A549 (cell line): ENCODE data around the gene NXPH2. TPM values are rescaled to one million over a fixed set of nuclear protein-coding genes. Genes with fewer than 3 reads are reported as not detected.

ENCODE experiments used
- ATAC-seq, 2 experiments: fragments of 200-7000 bp in 1 of 2; fragments of >200 bp in 1 of 2; cut with Nextera tagmentation in 1 of 2; cut with Tn5 transposase in 1 of 2; 3 replicates each; pipeline versions ENCODE4 v1.8.0 to v1.9.1; 2018 to 2020; ENCODE audit warnings: mild to moderate bottlenecking in 1 of 2, moderate library complexity in 1 of 2
- CTCF ChIA-PET: fragments of 300-600 bp; sonication (Branson Sonifier 250); formaldehyde crosslinking; extraction: SDS; loops from one replicate; lab custom pipeline; 2021; ENCODE audit warnings: antibody characterized with exemption, inconsistent platforms; lab: Yijun Ruan, JAX
- POLR2A ChIA-PET: fragments of 350-600 bp; formaldehyde crosslinking; extraction: SDS; loops from one replicate; lab custom pipeline; 2021; ENCODE audit warnings: antibody characterized with exemption, inconsistent platforms; lab: Yijun Ruan, JAX
- DNase-seq, 2 experiments: peaks; one replicate each; pipeline versions ENCODE4 v3.0.0 to v3.0.0-alpha.2; 2011 to 2016; ENCODE audit warnings: low read depth in 1 of 2, low spot score in 1 of 2
- FAIRE-seq: peaks from 2 replicates; lab custom pipeline; 2011; peaks lifted over from hg19 to GRCh38; lab: Jason Lieb, UNC
- H3K27ac ChIP-seq, 2 experiments: fragments of >200 bp; sonication (Bioruptor Twin); formaldehyde crosslinking; 3 replicates each; pipeline ENCODE4 v1.5.1; 2016 to 2017
- H3K4me1 ChIP-seq: fragments of >200 bp; sonication (Bioruptor Twin); formaldehyde crosslinking; 3 replicates; pipeline ENCODE4 v1.6.1; 2016
- H3K4me2 ChIP-seq: fragments of >200 bp; sonication (Bioruptor Twin); formaldehyde crosslinking; 3 replicates; pipeline ENCODE4 v1.6.1; 2016
- H3K4me3 ChIP-seq: fragments of >200 bp; sonication (Bioruptor Twin); formaldehyde crosslinking; 3 replicates; pipeline ENCODE4 v1.5.1; 2016
- H3K9me3 ChIP-seq: fragments of >200 bp; sonication (Bioruptor Twin); formaldehyde crosslinking; 3 replicates; pipeline ENCODE4 v1.6.1; 2016
- CHD4 ChIP-seq: fragments of 200-600 bp; sonication (generic); IDR thresholded peaks from 2 replicates; pipeline ENCODE4 v1.6.1; 2016; ENCODE audit warnings: antibody characterized with exemption, mild to moderate bottlenecking, borderline replicate concordance
- EHMT2 ChIP-seq: fragments of 200-600 bp; sonication (generic); IDR thresholded peaks from 2 replicates; pipeline ENCODE4 v1.6.1; 2016; ENCODE audit warnings: antibody characterized with exemption, low read depth, mild to moderate bottlenecking, moderate library complexity
- ESRRA ChIP-seq: fragments of 150-350 bp; IDR thresholded peaks from 2 replicates; pipeline ENCODE4 v1.6.1; 2014; ENCODE audit warnings: mild to moderate bottlenecking, low read length, borderline replicate concordance
- FOSB ChIP-seq: fragments of 250-450 bp; sonication (Bioruptor Pico); IDR thresholded peaks from 2 replicates; pipeline ENCODE4 v1.5.0; 2020; ENCODE audit warnings: mild to moderate bottlenecking, moderate library complexity
- FOSL2 ChIP-seq, 2 experiments: fragments of 450-650 bp in 1 of 2; fragments of >200 bp in 1 of 2; sonication (Bioruptor Twin) in 1 of 2; formaldehyde crosslinking; IDR thresholded peaks; 2 replicates each; pipeline versions ENCODE4 v1.5.0 to v1.6.1; 2016 to 2020; ENCODE audit warnings: mild to moderate bottlenecking in 1 of 2, moderate library complexity in 1 of 2
- HDAC2 ChIP-seq: fragments of 200-600 bp; sonication (generic); IDR thresholded peaks from 2 replicates; pipeline ENCODE4 v1.6.1; 2016
- HOXB5 ChIP-seq: fragments of 250-450 bp; sonication (Bioruptor Pico); IDR thresholded peaks from 2 replicates; pipeline ENCODE4 v1.5.0; 2020; ENCODE audit warnings: mild to moderate bottlenecking, moderate library complexity
- KDM1A ChIP-seq: fragments of 200-600 bp; sonication (generic); IDR thresholded peaks from 2 replicates; pipeline ENCODE4 v1.6.1; 2016; ENCODE audit warnings: low read depth, mild to moderate bottlenecking
- MAFK ChIP-seq: fragments of 450-650 bp; IDR thresholded peaks from 2 replicates; pipeline ENCODE4 v1.6.1; 2014; ENCODE audit not compliant: partially characterized antibody
- NFE2L2 ChIP-seq: fragments of 150-350 bp; conservative IDR thresholded peaks from 2 replicates; pipeline ENCODE4 v1.6.1; 2014; ENCODE audit warnings: low read length
- NPAS2 ChIP-seq: fragments of 250-450 bp; sonication (Bioruptor Pico); IDR thresholded peaks from 2 replicates; pipeline ENCODE4 v1.8.0; 2022; ENCODE audit warnings: mild to moderate bottlenecking, moderate library complexity, borderline replicate concordance
- NR3C1 ChIP-seq: fragments of >200 bp; sonication (Bioruptor Twin); formaldehyde crosslinking; IDR thresholded peaks from 3 replicates; pipeline ENCODE4 v1.6.1; 2017
- RCOR1 ChIP-seq: fragments of 150-350 bp; IDR thresholded peaks from 2 replicates; pipeline ENCODE4 v1.6.1; 2014; ENCODE audit warnings: antibody characterized with exemption, low read length, low read depth
- RNF2 ChIP-seq: fragments of 200-600 bp; sonication (generic); IDR thresholded peaks from 2 replicates; pipeline ENCODE4 v1.6.1; 2016; ENCODE audit warnings: low read depth, mild to moderate bottlenecking, antibody characterized with exemption, moderate library complexity, borderline replicate concordance
- SMC3 ChIP-seq: fragments of >200 bp; sonication (Bioruptor Twin); formaldehyde crosslinking; IDR thresholded peaks from 3 replicates; pipeline ENCODE4 v1.6.1; 2018; ENCODE audit warnings: inconsistent platforms
- TFCP2L1 ChIP-seq: fragments of 250-450 bp; sonication (Bioruptor Pico); IDR thresholded peaks from 2 replicates; pipeline ENCODE4 v1.5.0; 2021; ENCODE audit warnings: mild to moderate bottlenecking
- ZC3H11A ChIP-seq: fragments of 450-650 bp; IDR thresholded peaks from 2 replicates; pipeline ENCODE4 v1.6.1; 2014; ENCODE audit warnings: antibody characterized with exemption, mild to moderate bottlenecking
- ZNF302 ChIP-seq: fragments of 250-450 bp; sonication (Bioruptor Pico); IDR thresholded peaks from 2 replicates; pipeline ENCODE4 v1.9.0; 2021; ENCODE audit warnings: inconsistent platforms, mild to moderate bottlenecking, moderate library complexity
- ZSCAN20 ChIP-seq: fragments of 250-450 bp; sonication (Bioruptor Pico); IDR thresholded peaks from 2 replicates; pipeline ENCODE4 v1.8.0; 2022; ENCODE audit warnings: mild to moderate bottlenecking, moderate library complexity
- WGBS: methylation state at CpG from one replicate; pipeline ENCODE4 v1.1.6; 2017; ENCODE audit errors: missing lambda C conversion rate; 5-methylcytosine and 5-hydroxymethylcytosine counted together
- polyA plus RNA-seq, 4 experiments: library from polyadenylated mRNA; depleted of rRNA in 3 of 4; stranded (reverse); fragments of >200 nt; fragmentation: RNase III in 1 of 4; extraction: RNeasy Plus Mini Kit Qiagen cat#74134 plus additional on column Dnase treatment in 1 of 4; gene quantifications; 2 replicates in 3 of 4; 3 replicates in 1 of 4; pipeline ENCODE4 v1.2.3, GENCODE V29; 2011 to 2017
- TF ChIP-seq, protein P1 (sequence below): fragments of >200 bp; sonication (Bioruptor Twin); formaldehyde crosslinking; IDR thresholded peaks from 3 replicates; pipeline ENCODE4 v1.5.1; 2016
- TF ChIP-seq, protein P2 (sequence below): fragments of >200 bp; sonication (Bioruptor Twin); formaldehyde crosslinking; IDR thresholded peaks from 2 replicates; pipeline ENCODE4 v1.6.1; 2016
- TF ChIP-seq, protein P3 (sequence below): fragments of 150-350 bp; IDR thresholded peaks from 2 replicates; pipeline ENCODE4 v1.6.1; 2014; ENCODE audit warnings: low read depth, mild to moderate bottlenecking, low read length

The NXPH2 gene
- polyA plus RNA-seq, 2 of the 4 experiments (the other 2 are of a cell fraction) = not detected

DNA sequence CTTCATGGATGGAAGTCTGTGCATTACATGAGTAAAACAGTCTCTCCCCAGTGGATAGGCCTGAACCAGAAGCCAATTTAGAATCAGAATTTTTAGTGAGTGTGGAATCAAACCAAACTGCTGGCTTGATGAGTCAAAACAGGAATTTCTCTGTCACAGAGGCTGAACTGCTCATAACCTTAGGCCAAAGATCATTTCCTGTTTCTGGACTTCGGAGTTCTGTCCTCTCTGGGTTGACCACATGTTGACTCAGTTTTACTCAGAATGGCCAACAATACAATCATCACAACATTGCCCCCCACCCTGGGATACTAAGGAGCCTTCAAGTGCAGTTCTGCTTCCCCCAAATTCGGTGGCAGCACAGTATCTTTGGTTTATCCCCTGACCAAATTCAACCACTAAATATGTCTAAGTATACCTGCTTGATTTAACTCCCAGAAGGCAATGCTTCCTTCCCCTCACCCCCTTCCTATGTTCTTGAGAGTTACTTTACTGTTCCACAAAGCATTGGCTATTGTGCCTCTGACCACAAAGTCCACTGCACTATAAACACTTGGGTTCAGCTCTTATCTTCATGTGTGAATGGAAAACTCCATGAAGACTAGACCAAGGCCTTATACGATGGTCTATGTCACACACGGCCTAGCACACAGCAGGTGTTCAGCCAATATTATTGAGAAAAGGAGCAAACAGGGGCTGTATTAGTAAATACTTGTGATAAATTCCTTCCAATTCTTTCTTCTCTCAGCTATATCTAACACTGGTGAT is 67.8 kb downstream of the NXPH2 start:
- ChIA-PET POLR2A (no interaction called here), CTCF (interaction anchor here (1.8 kb wide), 1 partner anchor 75 kb away, joined by 5 read pairs; no protein-coding TSS in a partner anchor)
- no peak for DNase-seq
- FAIRE-seq = no peak
- Histone ChIP-seq H3K4me2 (no peak overlapping the region), H3K9me3 (no peaks in the 10 kb centered on the region), H3K4me1 (0 out of 3 replicates have a peak, but pooled peaks cover 4% of the 10 kb centered on the region), H3K4me3 (no peak overlapping the region), H3K27ac (no peak overlapping the region)
- no peak for ATAC-seq
- WGBS = 54% methylated on average over 4 of the region's 4 CpGs
- TF ChIP-seq NR3C1 = no peak
- TF ChIP-seq, protein P1, sequence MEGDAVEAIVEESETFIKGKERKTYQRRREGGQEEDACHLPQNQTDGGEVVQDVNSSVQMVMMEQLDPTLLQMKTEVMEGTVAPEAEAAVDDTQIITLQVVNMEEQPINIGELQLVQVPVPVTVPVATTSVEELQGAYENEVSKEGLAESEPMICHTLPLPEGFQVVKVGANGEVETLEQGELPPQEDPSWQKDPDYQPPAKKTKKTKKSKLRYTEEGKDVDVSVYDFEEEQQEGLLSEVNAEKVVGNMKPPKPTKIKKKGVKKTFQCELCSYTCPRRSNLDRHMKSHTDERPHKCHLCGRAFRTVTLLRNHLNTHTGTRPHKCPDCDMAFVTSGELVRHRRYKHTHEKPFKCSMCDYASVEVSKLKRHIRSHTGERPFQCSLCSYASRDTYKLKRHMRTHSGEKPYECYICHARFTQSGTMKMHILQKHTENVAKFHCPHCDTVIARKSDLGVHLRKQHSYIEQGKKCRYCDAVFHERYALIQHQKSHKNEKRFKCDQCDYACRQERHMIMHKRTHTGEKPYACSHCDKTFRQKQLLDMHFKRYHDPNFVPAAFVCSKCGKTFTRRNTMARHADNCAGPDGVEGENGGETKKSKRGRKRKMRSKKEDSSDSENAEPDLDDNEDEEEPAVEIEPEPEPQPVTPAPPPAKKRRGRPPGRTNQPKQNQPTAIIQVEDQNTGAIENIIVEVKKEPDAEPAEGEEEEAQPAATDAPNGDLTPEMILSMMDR = no peak
- TF ChIP-seq FOSL2 (IDR thresholded peaks at IDR 0.05) = no peak
- TF ChIP-seq FOSL2 (CRISPR knock-in tag; IDR thresholded peaks at IDR 0.05) = no peak
- TF ChIP-seq KDM1A = no peak
- no peak for TF ChIP-seq SMC3
- TF ChIP-seq CHD4 = no peak
- no peak for TF ChIP-seq ZSCAN20
- no peak for TF ChIP-seq FOSB (CRISPR knock-in tag)
- TF ChIP-seq ZNF302 (CRISPR knock-in tag) = no peak

DNA sequence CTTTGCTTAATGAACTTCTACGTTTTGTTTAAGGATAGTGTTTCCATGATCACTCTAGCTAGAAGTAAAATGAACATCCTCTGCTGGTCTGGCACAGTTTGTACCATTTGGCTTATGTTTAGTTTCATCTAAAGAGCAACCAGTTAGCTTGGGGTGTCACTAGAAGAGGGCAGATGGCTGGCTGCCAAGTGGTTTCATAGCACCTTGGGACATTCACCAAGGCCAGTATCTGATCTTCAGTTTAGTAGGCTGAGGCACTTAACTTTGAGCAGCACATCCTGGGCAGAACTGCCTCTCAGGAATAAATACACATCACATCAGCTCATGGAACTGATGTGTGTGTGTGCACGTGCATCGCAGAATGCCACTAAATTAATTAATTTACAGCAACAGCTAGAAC is 68.4 kb downstream of the NXPH2 start:
- Histone ChIP-seq H3K4me2 (no peak overlapping the region), H3K4me1 (0 out of 3 replicates have a peak, but pooled peaks cover 8% of the 10 kb centered on the region), H3K4me3 (no peak overlapping the region), H3K9me3 (no peaks in the 10 kb centered on the region), H3K27ac (no peak overlapping the region)
- DNase-seq = no peak
- TF ChIP-seq RCOR1 = no peak
- TF ChIP-seq NPAS2 = no peak
- no peak for ATAC-seq
- WGBS = 94% methylated on average over 3 of the region's 3 CpGs
- no peak for FAIRE-seq
- POLR2A ChIA-PET = no interaction called here
- CTCF ChIA-PET = interaction anchor here (1.8 kb wide), 1 partner anchor 75 kb away, joined by 5 read pairs; no protein-coding TSS in a partner anchor

DNA sequence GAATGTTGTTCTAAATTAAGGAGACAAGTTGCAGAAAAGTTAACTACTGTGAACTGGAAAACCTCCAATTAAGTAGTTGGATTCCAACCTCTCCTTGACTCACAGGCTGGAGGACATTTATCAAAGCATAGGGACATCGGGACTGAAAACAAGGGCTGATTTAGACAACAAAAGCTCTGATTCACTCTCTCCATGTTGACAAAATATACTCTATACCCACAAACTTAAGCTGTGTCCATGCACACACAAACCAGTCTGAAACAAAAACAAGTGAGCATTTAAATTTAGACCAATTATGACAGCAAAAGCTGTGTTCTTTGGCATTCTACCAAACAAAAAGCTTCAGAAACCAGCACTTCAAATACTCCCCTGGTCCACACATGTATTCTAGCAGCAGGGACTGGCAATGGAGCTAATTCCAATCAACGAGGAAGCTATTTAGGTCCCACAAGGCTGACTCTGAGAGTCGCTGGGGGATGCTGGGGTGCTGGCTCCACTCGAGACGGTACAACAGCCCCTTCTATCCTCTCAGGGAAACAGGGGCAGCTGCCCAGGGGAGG is 71.4 kb downstream of the NXPH2 start:
- ATAC-seq (no peak), FAIRE-seq (no peak), DNase-seq (no peak)

DNA sequence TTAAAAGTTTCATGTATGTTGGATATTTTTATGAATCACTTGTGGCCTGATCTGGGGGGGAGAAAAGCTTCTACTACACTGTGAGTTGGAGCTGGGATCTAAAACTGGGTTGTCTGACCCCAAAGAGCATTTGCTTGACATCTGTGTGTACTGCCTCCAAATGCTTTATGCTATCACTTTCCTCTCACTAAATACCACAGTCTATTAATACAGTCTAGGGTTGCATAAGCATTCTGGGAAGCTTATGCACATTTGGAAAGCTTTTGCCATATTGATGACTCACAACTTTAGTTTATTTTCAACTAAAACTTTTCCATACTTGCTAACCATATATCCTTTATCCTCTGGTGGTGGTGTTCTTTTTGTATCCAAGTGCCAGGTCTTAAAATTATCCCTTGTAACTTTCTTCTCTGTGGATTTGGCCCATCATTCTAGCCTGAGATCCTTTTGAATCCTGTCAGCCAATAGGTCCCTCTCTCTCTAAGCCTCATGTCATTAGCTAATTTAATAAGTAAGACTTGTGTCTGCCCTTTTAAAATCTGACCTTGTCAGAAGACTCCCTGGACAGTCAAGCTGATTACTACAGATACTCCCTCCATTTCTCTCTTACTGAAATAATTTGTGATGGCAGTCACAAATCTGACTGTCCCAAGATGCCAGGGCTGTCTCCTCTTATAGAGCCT is 72.7 kb downstream of the NXPH2 start:
- H3K4me1 ChIP-seq = 0 out of 3 replicates have a peak, but pooled peaks cover 8% of the 10 kb centered on the region
- peak; percentile 29 to 30; a peak in 3 of 6 replicates for ATAC-seq
- TF ChIP-seq, protein P2, sequence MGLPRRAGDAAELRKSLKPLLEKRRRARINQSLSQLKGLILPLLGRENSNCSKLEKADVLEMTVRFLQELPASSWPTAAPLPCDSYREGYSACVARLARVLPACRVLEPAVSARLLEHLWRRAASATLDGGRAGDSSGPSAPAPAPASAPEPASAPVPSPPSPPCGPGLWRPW = no peak
- TF ChIP-seq ZC3H11A (no peak), FOSL2 (IDR thresholded peaks at IDR 0.05) (no peak), FOSL2 (CRISPR knock-in tag; IDR thresholded peaks at IDR 0.05) (no peak), HOXB5 (no peak), MAFK (no peak), TFCP2L1 (CRISPR knock-in tag) (no peak), RNF2 (no peak), NFE2L2 (no peak)
- TF ChIP-seq, protein P3, sequence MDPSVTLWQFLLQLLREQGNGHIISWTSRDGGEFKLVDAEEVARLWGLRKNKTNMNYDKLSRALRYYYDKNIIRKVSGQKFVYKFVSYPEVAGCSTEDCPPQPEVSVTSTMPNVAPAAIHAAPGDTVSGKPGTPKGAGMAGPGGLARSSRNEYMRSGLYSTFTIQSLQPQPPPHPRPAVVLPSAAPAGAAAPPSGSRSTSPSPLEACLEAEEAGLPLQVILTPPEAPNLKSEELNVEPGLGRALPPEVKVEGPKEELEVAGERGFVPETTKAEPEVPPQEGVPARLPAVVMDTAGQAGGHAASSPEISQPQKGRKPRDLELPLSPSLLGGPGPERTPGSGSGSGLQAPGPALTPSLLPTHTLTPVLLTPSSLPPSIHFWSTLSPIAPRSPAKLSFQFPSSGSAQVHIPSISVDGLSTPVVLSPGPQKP = no peak
- TF ChIP-seq, all 56 proteins: peak for 0
- H3K4me2 ChIP-seq = no peak overlapping the region
- no peaks in the 10 kb centered on the region for H3K9me3 ChIP-seq
- FAIRE-seq (no peak), DNase-seq (no peak)
- no peak overlapping the region for H3K27ac ChIP-seq
- ChIA-PET POLR2A (no interaction called here), CTCF (interaction anchor here (0.8 to 1.5 kb wide), 2 partner anchors 12 to 795 kb away, joined by 3 to 4 read pairs; no protein-coding TSS in a partner anchor)
- H3K4me3 ChIP-seq = no peak overlapping the region

More for the DNA sequence above, 71.4 kb downstream of the NXPH2 start:
- H3K4me1 ChIP-seq = 0 out of 3 replicates have a peak, but pooled peaks cover 8% of the 10 kb centered on the region
- no peak overlapping the region for H3K4me2 ChIP-seq
- CTCF ChIA-PET = interaction anchor here (1.5 kb wide), 1 partner anchor 11 kb away, joined by 4 read pairs; no protein-coding TSS in a partner anchor
- TF ChIP-seq ESRRA (no peak), FOSL2 (IDR thresholded peaks at IDR 0.05) (no peak), FOSL2 (CRISPR knock-in tag; IDR thresholded peaks at IDR 0.05) (no peak), HDAC2 (no peak), EHMT2 (no peak), ZNF302 (CRISPR knock-in tag) (no peak), HOXB5 (no peak)
- TF ChIP-seq, all 56 proteins: peak for 0
- Histone ChIP-seq H3K9me3 (no peaks in the 10 kb centered on the region), H3K27ac (no peak overlapping the region), H3K4me3 (no peak overlapping the region)
- POLR2A ChIA-PET = no interaction called here
- 40% methylated on average over 5 of the region's 5 CpGs for WGBS
